Amniotic epithelial cell (primary cell): ENCODE results near the gene AGL.
"Not testable (repeated sequence)": the region's sequence is repeated elsewhere in the genome, so short reads cannot be mapped to it uniquely, and the experiment has no call there.

Source experiments
- DNase-seq: peaks from one replicate; pipeline ENCODE4 v3.0.0-alpha.2; 2010; ENCODE audit warnings: low read depth

The AGL gene

DNA sequence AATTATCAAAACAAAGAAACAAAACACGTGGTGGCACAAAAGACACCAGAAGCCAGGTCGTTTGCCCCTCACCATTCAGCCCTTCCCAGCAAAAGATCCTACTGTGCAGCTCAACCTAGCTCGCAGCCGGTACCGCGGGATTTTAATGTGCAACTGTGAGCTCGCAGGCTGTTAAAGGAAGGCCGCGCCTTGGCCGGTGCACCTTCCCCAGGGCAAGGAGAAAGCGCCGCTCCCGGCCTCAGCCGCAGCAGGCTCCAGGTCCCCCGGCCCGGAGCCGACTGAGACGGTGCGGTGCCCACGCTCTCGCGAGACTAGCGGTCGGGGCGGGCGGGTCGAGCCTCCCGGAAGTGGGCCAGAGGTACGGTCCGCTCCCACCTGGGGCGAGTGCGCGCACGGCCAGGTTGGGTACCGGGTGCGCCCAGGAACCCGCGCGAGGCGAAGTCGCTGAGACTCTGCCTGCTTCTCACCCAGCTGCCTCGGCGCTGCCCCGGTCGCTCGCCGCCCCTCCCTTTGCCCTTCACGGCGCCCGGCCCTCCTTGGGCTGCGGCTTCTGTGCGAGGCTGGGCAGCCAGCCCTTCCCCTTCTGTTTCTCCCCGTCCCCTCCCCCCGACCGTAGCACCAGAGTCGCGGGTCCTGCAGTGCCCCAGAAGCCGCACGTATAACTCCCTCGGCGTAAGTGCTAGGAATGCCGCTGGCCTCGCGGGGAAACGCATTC lies at the start of gene AGL:
Gene AGL, plus strand, starts transcription at position 618 of the 715 bp plus-strand sequence. CDS start 682 bp downstream, outside the sequence.
- DNase-seq = peak; percentile 66

DNA sequence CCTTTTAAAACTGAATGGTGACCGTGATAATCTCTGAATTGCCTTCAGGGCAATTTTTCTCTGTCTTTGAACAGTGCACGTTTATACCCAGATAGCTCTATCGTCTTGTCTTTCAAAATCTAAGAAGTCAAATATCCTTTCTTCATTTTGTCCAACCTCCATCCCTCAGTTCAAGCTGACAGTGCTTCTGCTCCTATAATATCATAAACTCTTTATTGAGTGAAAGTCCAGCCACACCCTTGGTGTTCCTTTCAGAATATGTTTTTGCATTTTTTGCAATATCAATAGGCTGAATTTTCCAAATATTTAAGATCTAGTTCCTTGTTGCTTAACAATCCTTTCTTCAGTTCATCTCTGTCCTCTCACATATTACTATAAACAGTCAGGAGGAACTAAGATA lies 48.6 kb upstream of the AGL start:
- DNase-seq = no peak

DNA sequence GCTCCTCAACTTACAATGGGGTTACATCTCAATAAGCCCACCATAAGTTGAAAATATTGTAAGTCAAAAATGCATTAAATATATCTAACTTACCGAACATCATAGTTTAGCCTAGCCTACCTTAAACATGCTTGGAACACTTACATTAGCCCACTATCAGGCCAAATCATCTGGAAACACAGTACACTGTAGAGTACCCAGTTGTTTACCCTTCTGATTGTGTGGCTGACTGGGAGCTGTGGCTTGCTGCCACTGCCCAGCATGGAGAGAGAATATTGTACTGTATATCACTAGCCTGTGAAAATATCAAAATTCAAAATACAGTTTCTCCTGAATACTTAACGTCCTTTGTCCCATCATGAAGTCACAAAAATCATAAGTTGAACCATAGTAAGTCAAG lies 43.3 kb upstream of the AGL start:
- no peak for DNase-seq

DNA sequence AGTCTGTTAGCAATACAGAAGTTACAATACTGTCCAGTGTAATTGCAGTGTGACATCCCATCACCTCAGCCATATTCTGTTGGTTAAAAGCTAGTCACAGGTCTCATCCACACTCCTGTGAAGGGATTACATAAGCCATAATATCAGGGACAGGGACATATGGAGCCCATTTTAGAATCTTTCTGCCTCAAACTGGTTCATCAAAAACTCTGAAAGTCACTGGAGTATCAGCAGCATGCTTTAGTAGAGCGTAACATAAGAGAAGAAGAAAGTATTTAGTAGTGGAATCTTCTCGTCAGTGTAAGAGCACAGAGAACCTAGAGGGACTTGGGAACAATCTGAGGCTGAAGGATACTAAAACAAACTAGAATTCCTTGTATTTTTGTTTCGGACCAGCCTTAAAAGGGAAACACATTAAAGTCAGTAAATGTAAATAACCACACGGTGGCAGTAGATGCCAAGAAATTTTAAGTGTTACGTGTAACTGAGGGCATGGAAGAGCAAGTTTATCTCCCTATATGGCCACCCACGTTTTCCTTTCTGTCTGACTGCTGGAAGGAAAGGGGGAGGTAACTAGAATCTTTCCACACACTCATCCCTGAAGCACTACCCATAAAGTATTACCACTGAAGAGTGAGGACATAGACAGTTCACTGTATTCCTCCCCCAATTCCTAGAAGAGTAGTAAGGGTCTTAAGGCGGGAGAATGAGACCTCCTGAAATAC lies 41.6 kb upstream of the AGL start:
- peak; percentile 96 for DNase-seq

DNA sequence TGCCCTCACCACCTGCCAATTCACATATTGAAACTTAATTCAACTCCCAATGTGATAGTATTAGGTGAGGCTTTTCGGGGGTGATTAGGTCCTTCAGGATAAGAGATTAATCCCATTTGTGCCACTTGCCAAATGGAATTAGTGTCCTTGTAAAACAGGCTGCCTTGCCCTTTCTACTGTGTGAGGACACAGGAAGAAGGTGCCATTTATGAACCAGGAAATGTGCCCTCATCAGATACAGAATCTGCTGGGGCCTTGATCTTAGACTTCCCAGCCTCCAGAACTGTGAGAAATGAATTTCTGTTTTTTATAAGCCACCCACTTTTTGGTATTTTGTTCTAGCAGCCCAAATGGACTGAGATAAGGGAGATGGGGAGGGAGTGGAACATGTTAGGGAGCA lies 39.1 kb upstream of the AGL start:
- no peak for DNase-seq

DNA sequence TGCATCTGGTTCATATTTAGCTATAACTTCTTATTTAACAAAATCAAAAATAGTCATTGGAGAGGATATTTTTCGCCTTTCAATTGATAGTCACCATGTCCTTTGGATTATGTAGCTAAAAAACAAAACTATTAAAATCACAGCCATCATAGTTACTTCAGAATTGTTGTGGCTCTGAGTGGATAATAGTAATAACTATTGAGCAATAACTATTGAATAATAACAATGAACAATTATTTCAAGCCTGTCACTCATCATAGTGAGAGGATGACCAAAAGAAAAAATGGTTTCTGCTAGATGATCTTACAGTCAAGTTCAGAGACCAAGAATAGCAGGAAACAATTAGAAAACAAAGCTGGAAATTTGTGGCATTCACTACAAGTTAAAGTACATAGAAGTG lies 38.4 kb upstream of the AGL start:
- no peak for DNase-seq

DNA sequence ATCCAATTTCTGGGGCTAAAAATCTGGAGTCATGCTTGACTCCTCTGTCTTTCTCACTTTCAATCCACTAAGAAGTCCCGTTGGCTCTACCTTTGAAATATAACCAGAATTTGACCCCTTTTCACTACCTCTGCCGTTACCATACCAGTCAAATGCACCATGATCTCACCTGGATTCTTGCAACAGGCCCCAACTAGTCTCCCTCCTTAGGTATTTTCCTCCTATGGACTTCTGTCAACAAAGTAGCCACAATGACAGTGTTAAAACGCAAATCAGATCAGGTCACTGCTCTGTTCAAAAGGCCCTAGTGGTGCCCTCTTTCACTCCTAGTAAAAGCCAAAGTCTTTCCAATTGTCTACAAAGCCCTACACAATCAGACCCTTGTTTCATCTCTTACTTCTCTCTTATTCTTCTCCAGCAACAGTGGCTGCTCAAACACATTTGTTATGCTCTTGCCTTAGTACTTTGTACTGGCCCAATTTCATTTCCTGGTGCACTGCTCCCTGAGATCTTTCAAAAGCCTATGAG lies 35.7 kb upstream of the AGL start:
- DNase-seq = no peak

DNA sequence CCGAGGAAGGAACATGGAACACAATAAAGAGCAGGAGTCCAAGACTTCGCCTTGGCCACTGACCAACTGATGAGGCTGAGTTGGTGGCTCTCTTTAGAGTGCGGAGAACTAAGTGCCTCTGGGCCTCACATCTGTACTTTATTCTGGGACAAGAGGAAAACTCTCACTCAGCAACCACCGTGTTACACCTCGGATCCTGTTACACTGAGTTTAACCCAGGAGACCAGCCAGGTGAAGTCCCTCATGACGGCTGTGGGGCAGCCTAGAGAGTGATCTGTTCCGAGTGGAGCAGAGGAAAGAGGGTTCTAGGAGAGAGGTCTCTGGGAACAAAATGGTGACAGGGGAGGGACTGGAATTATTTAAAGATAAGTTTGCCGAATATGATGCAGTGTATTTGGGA lies 33.5 kb upstream of the AGL start:
- DNase-seq = no peak

DNA sequence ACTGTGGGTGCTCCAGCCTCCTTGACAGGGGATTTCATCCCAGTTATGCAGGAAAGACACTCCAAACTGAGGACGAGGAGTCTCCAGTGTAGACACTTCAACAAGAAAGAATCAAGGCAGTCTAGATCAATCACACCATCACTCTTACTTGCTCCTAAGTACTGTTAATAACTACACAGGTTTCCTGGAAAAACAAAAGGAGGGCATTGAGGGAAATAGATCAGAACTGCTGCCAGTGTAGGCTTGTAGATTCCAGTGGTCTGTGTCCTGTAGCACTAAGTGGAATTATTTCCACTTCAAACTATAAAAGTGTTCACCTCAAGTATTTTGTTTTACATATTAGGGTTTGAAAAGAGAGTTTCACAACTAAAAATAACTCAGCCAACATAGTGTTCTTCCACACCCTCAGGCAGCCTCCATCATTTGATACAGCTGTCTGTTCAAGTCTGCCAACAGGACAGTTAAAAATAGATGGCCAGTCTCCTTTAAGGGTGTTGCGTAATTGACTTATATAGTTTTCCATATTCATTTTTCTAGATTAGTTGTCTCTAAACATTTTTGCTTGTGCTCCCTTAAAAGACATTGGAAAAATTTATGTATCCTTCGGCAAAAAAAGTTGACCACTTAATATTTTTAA lies 32.0 kb upstream of the AGL start:
- peak; percentile 15 for DNase-seq

DNA sequence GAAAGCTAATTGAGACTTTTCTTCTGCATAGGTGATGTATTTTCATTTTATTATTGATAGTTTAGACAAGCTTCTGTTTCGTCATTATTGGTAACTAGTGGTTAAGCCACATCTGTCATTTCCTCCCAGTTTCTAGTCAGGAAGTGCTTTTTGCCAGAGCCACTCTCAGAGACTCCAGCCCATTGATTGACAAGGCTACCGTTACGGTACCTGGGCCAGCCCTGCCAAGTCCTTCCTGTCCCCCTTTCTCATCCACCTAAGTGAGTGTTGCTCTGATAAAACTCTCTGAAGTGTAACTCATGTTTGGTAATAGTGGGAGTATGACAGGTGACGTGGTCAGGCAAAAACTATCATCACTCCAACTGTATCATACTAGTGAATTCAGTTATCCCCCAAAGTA lies 29.6 kb upstream of the AGL start:
- no peak for DNase-seq

DNA sequence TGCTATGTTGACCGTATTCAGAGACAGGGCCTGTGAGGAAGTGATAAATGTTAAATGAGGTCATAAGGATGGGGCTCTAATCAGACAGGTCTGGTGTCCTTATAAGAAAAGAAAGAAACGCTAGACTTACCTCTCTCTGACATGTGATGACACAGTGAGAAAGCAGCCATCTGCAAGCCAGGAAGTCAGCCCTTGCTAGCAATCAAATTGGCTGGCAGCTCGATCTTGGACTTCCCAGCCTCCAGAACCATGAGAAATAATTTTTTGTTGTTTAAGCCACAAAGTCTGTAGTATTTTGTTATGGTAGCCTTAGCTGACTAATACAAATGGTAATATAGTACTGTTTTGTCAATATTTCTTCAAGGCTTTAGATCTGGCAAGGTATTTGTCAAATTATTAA lies 25.1 kb upstream of the AGL start:
- no peak for DNase-seq

DNA sequence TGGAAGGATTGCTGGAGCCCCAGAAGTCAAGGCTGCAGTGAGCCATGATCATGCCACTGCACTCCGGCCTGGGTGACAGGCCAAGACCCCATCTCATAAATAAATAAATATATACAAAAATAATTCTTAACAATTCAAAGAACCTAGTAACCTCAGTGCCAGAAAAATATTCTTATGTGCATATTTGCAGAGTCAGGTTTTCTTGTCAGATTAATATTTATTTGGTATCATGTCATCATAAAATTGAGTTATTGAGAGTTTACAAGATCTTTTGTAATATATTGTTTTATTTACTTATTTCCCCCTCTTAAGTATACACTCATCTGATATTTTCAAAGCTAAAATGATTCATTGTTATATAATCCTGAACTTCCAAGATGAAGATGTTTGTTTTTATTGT lies 24.5 kb upstream of the AGL start:
- DNase-seq = no peak

DNA sequence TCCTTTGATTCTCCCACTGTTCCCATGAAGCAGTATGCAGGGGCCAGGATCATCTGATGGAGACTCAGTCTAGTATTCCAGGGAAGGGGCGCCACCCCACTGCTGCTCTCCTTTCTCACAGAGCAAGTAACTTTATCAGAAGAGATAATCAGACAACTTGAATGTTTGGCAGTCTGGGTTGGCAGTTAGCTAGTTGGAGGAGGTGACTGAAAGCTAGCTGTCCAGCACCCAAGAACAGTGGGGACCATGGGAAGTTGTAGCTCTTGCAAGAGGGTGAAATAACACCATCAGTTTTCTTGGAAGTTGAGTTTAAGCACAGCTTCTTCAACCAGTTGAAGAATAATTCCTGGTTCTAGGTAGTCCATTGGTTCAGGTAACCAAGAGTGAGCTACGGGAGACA lies 22.2 kb upstream of the AGL start:
- no peak for DNase-seq

DNA sequence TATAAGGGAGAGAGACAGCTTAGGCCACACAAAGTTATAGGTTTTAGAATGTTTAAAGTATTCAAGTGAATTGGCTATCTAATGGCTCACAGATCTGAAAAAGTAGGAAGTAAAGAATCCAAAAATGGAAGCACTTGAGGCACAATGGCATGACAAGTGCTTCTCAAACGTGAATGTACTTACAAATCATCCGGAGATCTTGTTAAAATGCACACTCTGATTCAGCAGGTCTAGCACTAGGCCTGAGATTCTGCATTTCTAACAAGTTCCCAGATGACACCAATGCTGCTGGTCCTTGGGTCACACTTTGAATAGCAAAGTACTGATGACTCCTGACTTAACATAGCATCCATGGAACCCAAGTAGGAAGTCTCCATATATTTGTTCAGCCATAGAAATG lies 20.9 kb upstream of the AGL start:
- no peak for DNase-seq

DNA sequence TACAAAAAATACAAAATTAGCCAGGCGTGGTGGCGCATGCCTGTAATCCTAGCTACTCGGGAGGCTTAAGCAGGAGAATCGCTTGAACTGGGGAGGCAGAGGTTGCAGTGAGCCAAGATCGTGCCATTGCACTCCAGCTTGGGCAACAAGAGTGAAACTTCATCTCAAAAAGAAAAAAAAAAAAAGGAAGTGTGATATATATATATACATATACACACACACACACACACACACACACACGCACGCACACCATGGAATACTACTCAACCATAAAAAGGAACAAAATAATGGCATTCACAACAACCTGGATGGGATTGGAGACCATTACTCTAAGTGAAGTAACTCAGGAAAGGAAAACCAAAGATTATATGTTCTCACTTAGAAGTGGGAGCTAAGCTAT lies 16.2 kb upstream of the AGL start:
- not testable (repeated sequence) for DNase-seq

DNA sequence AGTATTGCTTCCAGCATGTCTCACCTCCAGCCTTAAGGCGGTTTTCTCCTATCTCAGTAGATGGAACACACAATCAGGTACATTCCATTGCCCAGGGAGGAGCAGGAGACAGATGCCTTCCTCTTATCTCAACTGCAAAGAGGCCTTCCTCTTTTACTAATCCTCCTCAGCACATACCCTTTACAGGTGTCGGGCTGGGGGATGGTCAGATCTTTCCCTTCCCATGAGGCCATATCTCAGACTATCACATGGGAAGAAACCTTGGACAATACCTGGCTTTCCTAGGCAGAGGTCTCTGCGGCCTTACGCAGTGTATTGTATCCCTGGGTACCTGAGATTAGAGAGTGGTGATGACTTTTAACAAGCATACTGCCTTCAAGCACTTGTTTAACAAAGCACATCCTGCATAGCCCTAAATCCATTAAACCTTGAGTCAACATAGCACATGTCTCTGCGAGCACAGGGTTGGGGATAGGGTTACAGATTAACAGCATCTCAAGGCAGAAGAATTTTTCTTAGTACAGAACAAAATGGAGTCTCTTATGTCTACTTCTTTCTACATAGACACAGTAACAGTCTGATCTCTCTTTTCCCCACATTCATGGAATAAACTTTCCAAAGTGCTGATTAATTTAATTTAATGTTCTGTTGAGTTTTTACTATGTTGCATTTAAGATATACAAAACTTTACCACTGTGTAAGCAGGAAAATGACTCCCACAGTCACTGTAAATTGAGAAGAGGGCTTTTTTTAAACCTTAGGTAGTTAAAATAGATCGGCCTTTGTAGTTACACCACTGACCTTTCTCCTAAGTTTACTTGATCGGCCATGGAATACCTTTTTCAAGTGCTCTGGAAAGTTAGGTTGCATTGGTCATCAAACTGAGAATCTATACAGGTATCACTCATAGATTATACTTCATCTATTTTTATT lies 13.7 kb upstream of the AGL start:
- not testable (repeated sequence) for DNase-seq

DNA sequence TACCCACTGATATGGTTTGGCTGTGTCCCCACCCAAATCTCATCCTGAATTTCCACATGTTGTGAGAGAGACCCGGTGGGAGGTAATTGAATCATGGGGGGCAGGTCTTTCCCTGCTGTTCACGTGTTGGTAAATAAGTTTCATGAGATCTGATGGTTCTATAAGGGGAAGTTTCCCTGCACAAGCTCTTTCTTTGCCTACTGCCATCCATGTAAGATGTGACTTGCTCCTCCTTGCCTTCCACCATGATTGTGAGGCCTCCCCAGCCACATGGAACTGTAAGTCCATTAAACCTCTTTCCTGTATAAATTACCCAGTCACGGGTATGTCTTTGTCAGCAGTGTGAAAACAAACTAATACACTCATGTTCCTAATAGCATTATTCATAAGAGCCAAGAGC lies 9.8 kb upstream of the AGL start:
- DNase-seq = not testable (repeated sequence)

DNA sequence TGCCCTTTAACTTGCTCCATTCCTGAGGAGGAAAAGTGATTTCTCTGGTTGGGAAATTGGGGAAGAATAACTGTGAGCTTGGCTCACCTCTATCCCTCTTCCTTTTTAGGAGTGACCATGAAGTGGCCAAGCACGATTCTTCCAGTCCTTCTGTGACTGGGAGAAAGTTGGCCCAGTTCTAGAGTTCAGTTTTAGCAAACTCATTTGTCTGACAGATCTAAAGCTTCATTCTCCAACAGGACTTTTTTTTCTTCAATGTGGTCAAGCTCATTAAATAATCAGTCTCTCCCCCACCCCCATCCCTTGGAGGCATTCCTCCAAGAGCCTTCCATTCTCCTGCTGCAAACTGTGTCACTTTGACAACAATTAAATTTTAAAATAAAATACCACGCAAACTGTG lies 6.4 kb upstream of the AGL start:
- no peak for DNase-seq

DNA sequence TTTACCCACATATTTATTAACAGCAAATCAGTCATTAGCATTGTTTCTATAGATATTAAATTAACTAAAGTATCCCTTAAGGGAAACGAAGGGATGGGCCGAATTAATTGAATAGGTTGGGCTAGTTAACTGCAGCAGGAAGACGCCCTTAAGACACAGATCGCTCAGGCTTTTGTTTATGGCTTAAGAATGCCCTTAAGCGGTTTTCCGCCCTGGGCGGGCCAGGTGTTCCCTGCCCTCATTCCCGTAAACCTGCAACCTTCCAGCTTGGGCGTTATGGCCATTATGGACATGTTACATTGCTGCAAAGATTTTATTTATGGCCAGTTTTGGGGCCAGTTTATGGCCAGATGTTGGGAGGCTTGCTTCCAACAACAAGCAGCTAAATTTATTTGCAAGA lies 5.0 kb upstream of the AGL start:
- DNase-seq = not testable (repeated sequence)

DNA sequence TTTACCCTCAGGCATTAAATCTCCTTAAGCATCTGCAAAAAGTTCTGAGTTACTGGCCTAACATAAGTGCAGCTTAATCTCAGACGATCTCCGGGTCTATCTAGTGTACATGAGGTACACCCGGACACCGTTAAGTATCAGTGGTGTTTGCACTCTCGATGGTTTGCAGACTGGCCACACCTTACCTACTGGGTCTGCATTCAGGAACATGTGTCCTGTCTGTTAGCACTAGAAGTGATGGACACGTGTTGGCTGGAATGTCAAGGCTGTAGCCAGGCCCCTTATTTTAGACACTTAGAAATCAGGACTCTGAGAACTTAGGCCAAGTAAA lies 783 bp upstream of the AGL start:
- DNase-seq = no peak

DNA sequence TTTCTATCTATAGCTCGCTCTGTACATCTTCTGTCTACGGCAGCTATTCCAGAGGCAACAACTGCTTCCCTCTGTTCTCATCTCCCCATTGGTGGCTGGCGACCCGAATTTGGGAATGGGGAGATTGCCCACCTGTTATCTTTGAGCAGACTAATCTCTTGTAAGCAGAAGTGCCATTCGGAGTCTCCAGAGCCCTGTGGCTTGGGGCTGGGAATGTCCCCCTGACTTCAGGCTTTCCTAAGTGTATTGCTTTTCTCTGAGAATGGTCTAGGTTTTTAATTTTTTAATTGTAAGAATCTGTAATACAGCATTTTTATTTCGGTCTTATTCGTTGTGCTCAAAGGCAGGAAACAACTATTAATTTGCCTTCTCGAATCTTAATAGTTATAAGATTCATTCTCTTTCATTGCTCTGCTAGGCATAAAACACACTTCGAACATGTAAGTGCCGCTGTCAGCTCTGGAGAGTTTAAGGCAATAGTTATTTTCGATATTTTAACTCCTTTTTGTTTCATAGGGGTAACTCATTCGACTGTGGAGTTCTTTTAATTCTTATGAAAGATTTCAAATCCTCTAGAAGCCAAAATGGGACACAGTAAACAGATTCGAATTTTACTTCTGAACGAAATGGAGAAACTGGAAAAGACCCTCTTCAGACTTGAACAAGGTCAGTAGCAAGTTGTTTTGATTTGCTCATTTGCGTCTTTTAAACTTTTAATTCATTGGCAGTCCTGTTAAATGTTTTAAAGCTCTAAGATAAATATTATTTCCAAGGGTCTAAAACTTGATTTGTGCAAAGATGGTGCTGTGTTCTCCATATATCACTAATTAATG lies 514 bp downstream of the AGL start:
- DNase-seq = no peak
